Measurements from ENCODE around the gene USP35.

USP35 gene

GRCh38 chr11:78208257-78209165, 19.8 kb downstream of the USP35 start:
- no peak overlapping the region for H2BK120ac ChIP-seq (ENCODE audit: low read depth, low read length)
- no peak for DNase-seq
- no peak overlapping the region for H3K9ac ChIP-seq (ENCODE audit: low read length)
- no peak overlapping the region for H2AK5ac ChIP-seq (ENCODE audit: low read length)
- H3K27me3 ChIP-seq (ENCODE audit: insufficient read depth, low read length, poor library complexity) = no peaks in the 10 kb centered on the region
- H3K4me3 ChIP-seq (ENCODE audit: low read length) = no peak overlapping the region
- H2BK15ac ChIP-seq (replicated peaks; ENCODE audit: low read depth) = no peak overlapping the region
- no peak overlapping the region for H4K5ac ChIP-seq (ENCODE audit: low read length)
- peaks cover 1% of the 10 kb centered on the region for H3K4me1 ChIP-seq (ENCODE audit: control insufficient read depth, low read depth, low read length)
- no peak overlapping the region for H3K4ac ChIP-seq (ENCODE audit: low read depth, low read length)
- no CpG with 5 or more reads among the region's 16 CpGs for WGBS (ENCODE audit: extremely low coverage, insufficient coverage, low lambda C conversion rate)
- no peak overlapping the region for H3K27ac ChIP-seq (ENCODE audit: low read depth, low read length)
- no peaks in the 10 kb centered on the region for H3K36me3 ChIP-seq (ENCODE audit: control insufficient read depth, insufficient read depth, low read length)
- H3K4me2 ChIP-seq (ENCODE audit: low read length) = no peak overlapping the region
- H4K8ac ChIP-seq (ENCODE audit: low read depth, low read length) = no peak overlapping the region
- no peaks in the 10 kb centered on the region for H3K79me2 ChIP-seq (ENCODE audit: control insufficient read depth, insufficient read depth, low read length)
- H3K18ac ChIP-seq (ENCODE audit: low read length) = no peak overlapping the region
- no peak overlapping the region for H3K56ac ChIP-seq (ENCODE audit: low read length)
- H3K79me1 ChIP-seq (ENCODE audit: low read length) = no peaks in the 10 kb centered on the region
- H2BK5ac ChIP-seq (ENCODE audit: low read length) = no peak overlapping the region
- H3K23ac ChIP-seq (ENCODE audit: low read length) = no peak overlapping the region

GRCh38 chr11:78209478-78209877, 20.8 kb downstream of the USP35 start:
- no CpG with 5 or more reads among the region's 18 CpGs for WGBS (ENCODE audit: extremely low coverage, insufficient coverage, low lambda C conversion rate)
- Histone ChIP-seq H3K4me3 (ENCODE audit: low read length) (no peak overlapping the region), H3K27me3 (ENCODE audit: insufficient read depth, low read length, poor library complexity) (no peaks in the 10 kb centered on the region), H3K4me2 (ENCODE audit: low read length) (no peak overlapping the region), H3K9ac (ENCODE audit: low read length) (no peak overlapping the region), H3K18ac (ENCODE audit: low read length) (no peak overlapping the region), H3K4me1 (ENCODE audit: control insufficient read depth, low read depth, low read length) (peaks cover 1% of the 10 kb centered on the region), H3K79me2 (ENCODE audit: control insufficient read depth, insufficient read depth, low read length) (no peaks in the 10 kb centered on the region), H2BK5ac (ENCODE audit: low read length) (no peak overlapping the region), H3K79me1 (ENCODE audit: low read length) (no peaks in the 10 kb centered on the region), H2BK15ac (replicated peaks; ENCODE audit: low read depth) (no peak overlapping the region), H3K56ac (ENCODE audit: low read length) (no peak overlapping the region), H3K36me3 (ENCODE audit: control insufficient read depth, insufficient read depth, low read length) (no peaks in the 10 kb centered on the region), H3K23ac (ENCODE audit: low read length) (no peak overlapping the region), H2AK5ac (ENCODE audit: low read length) (no peak overlapping the region), H3K4ac (ENCODE audit: low read depth, low read length) (no peak overlapping the region), H4K5ac (ENCODE audit: low read length) (no peak overlapping the region), H2BK120ac (ENCODE audit: low read depth, low read length) (no peak overlapping the region), H3K27ac (ENCODE audit: low read depth, low read length) (no peak overlapping the region), H4K8ac (ENCODE audit: low read depth, low read length) (no peak overlapping the region)
- DNase-seq = no peak

GRCh38 chr11:78210000-78210608, 21.4 kb downstream of the USP35 start:
- Histone ChIP-seq H2BK15ac (replicated peaks; ENCODE audit: low read depth) (no peak overlapping the region), H3K4me2 (ENCODE audit: low read length) (no peak overlapping the region), H3K27ac (ENCODE audit: low read depth, low read length) (no peak overlapping the region), H2AK5ac (ENCODE audit: low read length) (no peak overlapping the region), H3K23ac (ENCODE audit: low read length) (no peak overlapping the region), H3K27me3 (ENCODE audit: insufficient read depth, low read length, poor library complexity) (no peaks in the 10 kb centered on the region), H3K79me1 (ENCODE audit: low read length) (no peaks in the 10 kb centered on the region), H3K79me2 (ENCODE audit: control insufficient read depth, insufficient read depth, low read length) (no peaks in the 10 kb centered on the region), H3K4ac (ENCODE audit: low read depth, low read length) (no peak overlapping the region), H4K8ac (ENCODE audit: low read depth, low read length) (no peak overlapping the region), H3K9ac (ENCODE audit: low read length) (no peak overlapping the region), H3K18ac (ENCODE audit: low read length) (no peak overlapping the region), H3K4me1 (ENCODE audit: control insufficient read depth, low read depth, low read length) (peaks cover 1% of the 10 kb centered on the region), H3K56ac (ENCODE audit: low read length) (no peak overlapping the region), H4K5ac (ENCODE audit: low read length) (no peak overlapping the region), H3K36me3 (ENCODE audit: control insufficient read depth, insufficient read depth, low read length) (no peaks in the 10 kb centered on the region), H3K4me3 (ENCODE audit: low read length) (no peak overlapping the region), H2BK5ac (ENCODE audit: low read length) (no peak overlapping the region), H2BK120ac (ENCODE audit: low read depth, low read length) (no peak overlapping the region)
- WGBS (ENCODE audit: extremely low coverage, insufficient coverage, low lambda C conversion rate) = no CpG with 5 or more reads among the region's 31 CpGs
- no peak for DNase-seq

GRCh38 chr11:78211565-78211964, 22.8 kb downstream of the USP35 start:
- no peak overlapping the region for H3K4me3 ChIP-seq (ENCODE audit: low read length)
- H3K79me2 ChIP-seq (ENCODE audit: control insufficient read depth, insufficient read depth, low read length) = no peaks in the 10 kb centered on the region
- no peak overlapping the region for H2BK5ac ChIP-seq (ENCODE audit: low read length)
- no peaks in the 10 kb centered on the region for H3K79me1 ChIP-seq (ENCODE audit: low read length)
- H3K56ac ChIP-seq (ENCODE audit: low read length) = no peak overlapping the region
- no peak for DNase-seq
- no peaks in the 10 kb centered on the region for H3K27me3 ChIP-seq (ENCODE audit: insufficient read depth, low read length, poor library complexity)
- H4K8ac ChIP-seq (ENCODE audit: low read depth, low read length) = no peak overlapping the region
- no peak overlapping the region for H2AK5ac ChIP-seq (ENCODE audit: low read length)
- H3K4me1 ChIP-seq (ENCODE audit: control insufficient read depth, low read depth, low read length) = peaks cover 1% of the 10 kb centered on the region
- H3K27ac ChIP-seq (ENCODE audit: low read depth, low read length) = no peak overlapping the region
- no peak overlapping the region for H2BK15ac ChIP-seq (replicated peaks; ENCODE audit: low read depth)
- no peak overlapping the region for H3K18ac ChIP-seq (ENCODE audit: low read length)
- no peak overlapping the region for H4K5ac ChIP-seq (ENCODE audit: low read length)
- H3K23ac ChIP-seq (ENCODE audit: low read length) = no peak overlapping the region
- no peak overlapping the region for H3K4me2 ChIP-seq (ENCODE audit: low read length)
- H3K4ac ChIP-seq (ENCODE audit: low read depth, low read length) = no peak overlapping the region
- H2BK120ac ChIP-seq (ENCODE audit: low read depth, low read length) = no peak overlapping the region
- H3K36me3 ChIP-seq (ENCODE audit: control insufficient read depth, insufficient read depth, low read length) = no peaks in the 10 kb centered on the region
- no CpG with 5 or more reads among the region's 5 CpGs for WGBS (ENCODE audit: extremely low coverage, insufficient coverage, low lambda C conversion rate)
- H3K9ac ChIP-seq (ENCODE audit: low read length) = no peak overlapping the region

GRCh38 chr11:78212586-78213371, 24.1 kb downstream of the USP35 start:
- WGBS (ENCODE audit: extremely low coverage, insufficient coverage, low lambda C conversion rate) = no CpG with 5 or more reads among the region's 11 CpGs
- H3K23ac ChIP-seq (ENCODE audit: low read length) = no peak overlapping the region
- no peak overlapping the region for H3K9ac ChIP-seq (ENCODE audit: low read length)
- H3K27me3 ChIP-seq (ENCODE audit: insufficient read depth, low read length, poor library complexity) = no peaks in the 10 kb centered on the region
- H2BK120ac ChIP-seq (ENCODE audit: low read depth, low read length) = no peak overlapping the region
- no peak overlapping the region for H3K56ac ChIP-seq (ENCODE audit: low read length)
- H4K8ac ChIP-seq (ENCODE audit: low read depth, low read length) = no peak overlapping the region
- no peaks in the 10 kb centered on the region for H3K36me3 ChIP-seq (ENCODE audit: control insufficient read depth, insufficient read depth, low read length)
- H3K4me1 ChIP-seq (ENCODE audit: control insufficient read depth, low read depth, low read length) = peaks cover 1% of the 10 kb centered on the region
- no peak overlapping the region for H2AK5ac ChIP-seq (ENCODE audit: low read length)
- no peak overlapping the region for H3K4me3 ChIP-seq (ENCODE audit: low read length)
- no peaks in the 10 kb centered on the region for H3K79me1 ChIP-seq (ENCODE audit: low read length)
- DNase-seq = no peak
- H3K4ac ChIP-seq (ENCODE audit: low read depth, low read length) = no peak overlapping the region
- H2BK15ac ChIP-seq (replicated peaks; ENCODE audit: low read depth) = no peak overlapping the region
- no peak overlapping the region for H3K18ac ChIP-seq (ENCODE audit: low read length)
- no peak overlapping the region for H4K5ac ChIP-seq (ENCODE audit: low read length)
- no peak overlapping the region for H3K27ac ChIP-seq (ENCODE audit: low read depth, low read length)
- no peaks in the 10 kb centered on the region for H3K79me2 ChIP-seq (ENCODE audit: control insufficient read depth, insufficient read depth, low read length)
- no peak overlapping the region for H3K4me2 ChIP-seq (ENCODE audit: low read length)
- no peak overlapping the region for H2BK5ac ChIP-seq (ENCODE audit: low read length)

Measured in mesendoderm (in vitro differentiated cells).